Neuronal stem cell (in vitro differentiated cells): ENCODE data around the gene PGAP6.

Experiments used
- DNase-seq: peaks from one replicate; pipeline ENCODE4 v3.0.0-alpha.2; 2013; ENCODE audit warnings: low spot score
- H2AFZ ChIP-seq: one replicate; pipeline ENCODE4 v1.6.1; 2013; ENCODE audit warnings: mild to moderate bottlenecking, low read length, inconsistent platforms
- H2AK5ac ChIP-seq: 2 replicates; pipeline ENCODE4 v1.6.1; 2013; ENCODE audit warnings: low read depth, mild to moderate bottlenecking, inconsistent platforms, low read length, moderate library complexity, mixed read lengths
- H2BK120ac ChIP-seq: 2 replicates; pipeline ENCODE4 v1.6.1; 2013; ENCODE audit warnings: low read depth, mild to moderate bottlenecking, inconsistent platforms, low read length, moderate library complexity, mixed read lengths
- H2BK12ac ChIP-seq: one replicate; pipeline ENCODE4 v1.6.1; 2013; ENCODE audit warnings: low read length, inconsistent platforms
- H2BK15ac ChIP-seq: 2 replicates; pipeline ENCODE4 v1.6.1; 2013; ENCODE audit warnings: mild to moderate bottlenecking, low read length, inconsistent platforms, mixed read lengths
- H2BK5ac ChIP-seq: one replicate; pipeline ENCODE4 v1.6.1; 2013; ENCODE audit warnings: inconsistent platforms, mild to moderate bottlenecking, low read length, moderate library complexity
- H3K14ac ChIP-seq: one replicate; pipeline ENCODE4 v1.6.1; 2013; ENCODE audit warnings: low read length, inconsistent platforms
- H3K18ac ChIP-seq: 2 replicates; pipeline ENCODE4 v1.6.1; 2013; ENCODE audit warnings: low read length, inconsistent platforms
- H3K23ac ChIP-seq: 2 replicates; pipeline ENCODE4 v1.6.1; 2013; ENCODE audit warnings: low read depth, mild to moderate bottlenecking, mixed read lengths, low read length, inconsistent platforms; ENCODE audit not compliant: poor library complexity
- H3K27ac ChIP-seq: replicated peaks from 3 replicates; pipeline ENCODE4 v1.5.1; 2013; ENCODE audit warnings: low read length, inconsistent platforms
- H3K27me3 ChIP-seq, 3 experiments: 2 replicates each; pipeline ENCODE4 v1.6.1; 2013; ENCODE audit warnings: low read length in 3 of 3, mild to moderate bottlenecking in 2 of 3, inconsistent platforms in 1 of 3, low read depth in 1 of 3, mixed read lengths in 1 of 3, moderate library complexity in 1 of 3; ENCODE audit not compliant: control insufficient read depth in 3 of 3, insufficient read depth in 3 of 3
- H3K36me3 ChIP-seq, 2 donors: replicated peaks in 1 of 2; 2 replicates each; pipeline ENCODE4 v1.6.1; 2013; ENCODE audit warnings: low read length in 2 of 2; ENCODE audit not compliant: control insufficient read depth in 2 of 2, insufficient read depth in 2 of 2
- H3K4ac ChIP-seq: 2 replicates; pipeline ENCODE4 v1.6.1; 2013; ENCODE audit warnings: inconsistent platforms, mild to moderate bottlenecking, low read length, moderate library complexity
- H3K4me1 ChIP-seq, 2 donors: 1 replicate in 1 of 2; 2 replicates in 1 of 2; pipeline ENCODE4 v1.6.1; 2013; ENCODE audit warnings: low read length in 2 of 2, low read depth in 1 of 2; ENCODE audit not compliant: control insufficient read depth in 2 of 2, insufficient read depth in 1 of 2
- H3K4me2 ChIP-seq: one replicate; pipeline ENCODE4 v1.6.1; 2013; ENCODE audit warnings: mild to moderate bottlenecking, low read length, inconsistent platforms; ENCODE audit not compliant: insufficient read depth, poor library complexity, severe bottlenecking
- H3K4me3 ChIP-seq, 2 donors: 2 replicates each; pipeline ENCODE4 v1.5.1; 2013; ENCODE audit warnings: low read length in 2 of 2, mild to moderate bottlenecking in 2 of 2, inconsistent platforms in 1 of 2, moderate library complexity in 1 of 2
- H3K79me1 ChIP-seq: one replicate; pipeline ENCODE4 v1.6.1; 2013; ENCODE audit warnings: low read depth, mild to moderate bottlenecking, inconsistent platforms, low read length, moderate library complexity
- H3K9ac ChIP-seq: one replicate; pipeline ENCODE4 v1.6.1; 2013; ENCODE audit warnings: mild to moderate bottlenecking, low read depth, low read length, inconsistent platforms; ENCODE audit not compliant: poor library complexity
- H3K9me3 ChIP-seq, 2 donors: replicated peaks in 1 of 2; 2 replicates each; pipeline versions ENCODE3 to v1.6.1; 2013; ENCODE audit warnings: low read length in 2 of 2, mild to moderate bottlenecking in 2 of 2, inconsistent platforms in 1 of 2, low read depth in 1 of 2, mixed read lengths in 1 of 2, moderate library complexity in 1 of 2; ENCODE audit not compliant: control insufficient read depth in 2 of 2, insufficient read depth in 1 of 2
- H4K8ac ChIP-seq: one replicate; pipeline ENCODE4 v1.6.1; 2013; ENCODE audit warnings: low read depth, mild to moderate bottlenecking, inconsistent platforms, low read length, moderate library complexity
- H4K91ac ChIP-seq: one replicate; pipeline ENCODE4 v1.6.1; 2013; ENCODE audit warnings: low read length, low read depth, mild to moderate bottlenecking, inconsistent platforms; ENCODE audit not compliant: poor library complexity
- WGBS, 2 donors: extraction: QIAGEN DNeasy Blood & Tissue Kit; methylation state at CpG; one replicate each; pipeline ENCODE4 v1.1.7; 2013; ENCODE audit warnings: missing lambda C conversion rate in 2 of 2, mixed read lengths in 1 of 2; ENCODE audit not compliant: insufficient read length in 2 of 2, insufficient replicate concordance in 1 of 2; ENCODE audit errors: extremely low coverage in 2 of 2; 5-methylcytosine and 5-hydroxymethylcytosine counted together

PGAP6 gene

GRCh38 chr16:361872-362701 lies 19.7 kb downstream of the PGAP6 start:
- H2BK5ac ChIP-seq, result peak overlapping the region; percentile 78
- H2BK15ac ChIP-seq, result peak overlapping the region; percentile 13
- peak overlapping the region; percentile 60 for H2AFZ ChIP-seq
- peak overlapping the region; percentile 79 for H4K91ac ChIP-seq
- H3K9me3 ChIP-seq, result no peaks in the 10 kb centered on the region
- H3K14ac ChIP-seq, result peak overlapping the region; percentile 99
- H4K8ac ChIP-seq, result no peak overlapping the region
- H3K36me3 ChIP-seq, result peaks cover 3 to 11% of the 10 kb centered on the region in 2 donors
- H3K79me1 ChIP-seq, result peaks cover 3% of the 10 kb centered on the region
- H3K4me2 ChIP-seq, result no peak overlapping the region
- H2BK120ac ChIP-seq, result no peak overlapping the region
- H3K18ac ChIP-seq, result peak overlapping the region; percentile 74
- H3K27me3 ChIP-seq, result peaks cover 0 to 2% (median 0%) of the 10 kb centered on the region in 3 experiments
- H3K4ac ChIP-seq, result no peak overlapping the region
- H3K9ac ChIP-seq, result no peak overlapping the region
- peak overlapping the region; percentile 93 for H3K23ac ChIP-seq
- WGBS, 2 donors, result no CpG with 5 or more reads among the region's 30 CpGs
- peak overlapping the region; percentile 31 for H2BK12ac ChIP-seq
- H3K27ac ChIP-seq, result no peak overlapping the region
- H2AK5ac ChIP-seq, result peak overlapping the region; percentile 99
- H3K4me1 ChIP-seq, result peaks cover 0 to 11% of the 10 kb centered on the region in 2 donors
- no peak overlapping the region for H3K4me3 ChIP-seq
- DNase-seq, result peak; percentile 63

- no peak overlapping the region for H4K8ac ChIP-seq
- H2BK5ac ChIP-seq, result peak overlapping the region; percentile 78
- no CpG with 5 or more reads among the region's 30 CpGs for WGBS, 2 donors
- H3K18ac ChIP-seq, result peak overlapping the region; percentile 89
- H2AFZ ChIP-seq, result no peak overlapping the region
- no peak for DNase-seq
- H4K91ac ChIP-seq, result peak overlapping the region; percentile 53
- peaks cover 0 to 2% (median 0%) of the 10 kb centered on the region in 3 experiments for H3K27me3 ChIP-seq
- H3K23ac ChIP-seq, result peak overlapping the region; percentile 34
- peaks cover 0 to 11% of the 10 kb centered on the region in 2 donors for H3K4me1 ChIP-seq
- H3K9ac ChIP-seq, result peak overlapping the region; percentile 60
- peak overlapping the region; percentile 99 for H3K14ac ChIP-seq
- peak overlapping the region; percentile 11 for H3K4me2 ChIP-seq
- H3K4ac ChIP-seq, result no peak overlapping the region
- H3K4me3 ChIP-seq, result no peak overlapping the region
- H2BK15ac ChIP-seq, result peak overlapping the region; percentile 13
- H2BK12ac ChIP-seq, result peak overlapping the region; percentile 90
- H3K79me1 ChIP-seq, result peaks cover 7% of the 10 kb centered on the region
- H2AK5ac ChIP-seq, result peak overlapping the region; percentile 99
- no peaks in the 10 kb centered on the region for H3K9me3 ChIP-seq
- H2BK120ac ChIP-seq, result peak overlapping the region; percentile 61
- peaks cover under 1 to 4% of the 10 kb centered on the region in 2 donors for H3K36me3 ChIP-seq
- no peak overlapping the region for H3K27ac ChIP-seq
Observed at GRCh38 chr16:361341-361871, 20.4 kb downstream of the PGAP6 start.

- Histone ChIP-seq H3K4me3 (no peak overlapping the region), H3K27ac (no peak overlapping the region), H3K27me3 (peaks cover 0 to 2% (median 0%) of the 10 kb centered on the region in 3 experiments), H3K9ac (no peak overlapping the region), H3K4ac (no peak overlapping the region), H2BK120ac (peak overlapping the region; percentile 61), H4K91ac (no peak overlapping the region), H3K23ac (peak overlapping the region; percentile 89), H3K79me1 (peaks cover 7% of the 10 kb centered on the region), H3K4me2 (peak overlapping the region; percentile 11), H3K36me3 (no peaks in the 10 kb centered on the region), H2AK5ac (peak overlapping the region; percentile 99), H3K14ac (peak overlapping the region; percentile 99), H2BK12ac (peak overlapping the region; percentile 90), H2BK5ac (no peak overlapping the region), H4K8ac (no peak overlapping the region), H2BK15ac (peak overlapping the region; percentile 13), H2AFZ (no peak overlapping the region), H3K9me3 (no peaks in the 10 kb centered on the region), H3K18ac (peak overlapping the region; percentile 89), H3K4me1 (peaks cover 0 to 11% of the 10 kb centered on the region in 2 donors)
- WGBS, 2 donors, result no CpG with 5 or more reads among the region's 47 CpGs
- DNase-seq, result no peak
Observed at GRCh38 chr16:360698-361336, 21.0 kb downstream of the PGAP6 start.
